ENCODE results near the gene ABHD12. TPM values are rescaled to one million over a fixed set of nuclear protein-coding genes. Genes with fewer than 3 reads are reported as not detected.
"Not testable (repeated sequence)": the region's sequence is repeated elsewhere in the genome, so short reads cannot be mapped to it uniquely, and the experiment has no call there.

Gene ABHD12
- total RNA-seq, 2 donors from 2014 or later, result 70.1 to 84.7 TPM

DNA sequence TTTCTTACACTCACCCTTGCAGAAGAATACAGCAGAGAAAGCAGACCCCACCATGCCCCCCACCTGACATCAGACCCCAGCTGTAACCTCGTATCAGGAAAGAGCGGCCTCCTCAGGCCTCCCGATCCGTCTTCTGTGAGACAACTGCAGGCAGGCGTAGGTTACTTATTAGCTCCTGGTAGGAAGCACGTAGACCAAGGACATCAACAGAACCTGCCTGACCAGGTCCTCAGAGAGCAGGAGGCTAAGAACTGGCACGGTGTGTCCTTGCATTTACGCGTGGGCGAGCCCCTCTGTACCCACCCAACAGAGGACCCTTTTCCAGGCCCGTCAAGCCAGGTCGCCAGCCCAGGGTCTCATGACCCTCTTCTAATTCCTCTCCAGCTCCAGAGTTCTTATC lies 51.0 kb downstream of the ABHD12 start:
- H3K36me3 ChIP-seq, result no peaks in the 10 kb centered on the region
- intact Hi-C loops (cut with DNase I), result no loop called here
- no peaks in the 10 kb centered on the region for H3K27me3 ChIP-seq (replicated peaks; ENCODE audit: insufficient read depth)
- no peak overlapping the region for H3K4me3 ChIP-seq
- WGBS, result 60% methylated on average over 12 of the region's 12 CpGs
- TF ChIP-seq, protein P1, sequence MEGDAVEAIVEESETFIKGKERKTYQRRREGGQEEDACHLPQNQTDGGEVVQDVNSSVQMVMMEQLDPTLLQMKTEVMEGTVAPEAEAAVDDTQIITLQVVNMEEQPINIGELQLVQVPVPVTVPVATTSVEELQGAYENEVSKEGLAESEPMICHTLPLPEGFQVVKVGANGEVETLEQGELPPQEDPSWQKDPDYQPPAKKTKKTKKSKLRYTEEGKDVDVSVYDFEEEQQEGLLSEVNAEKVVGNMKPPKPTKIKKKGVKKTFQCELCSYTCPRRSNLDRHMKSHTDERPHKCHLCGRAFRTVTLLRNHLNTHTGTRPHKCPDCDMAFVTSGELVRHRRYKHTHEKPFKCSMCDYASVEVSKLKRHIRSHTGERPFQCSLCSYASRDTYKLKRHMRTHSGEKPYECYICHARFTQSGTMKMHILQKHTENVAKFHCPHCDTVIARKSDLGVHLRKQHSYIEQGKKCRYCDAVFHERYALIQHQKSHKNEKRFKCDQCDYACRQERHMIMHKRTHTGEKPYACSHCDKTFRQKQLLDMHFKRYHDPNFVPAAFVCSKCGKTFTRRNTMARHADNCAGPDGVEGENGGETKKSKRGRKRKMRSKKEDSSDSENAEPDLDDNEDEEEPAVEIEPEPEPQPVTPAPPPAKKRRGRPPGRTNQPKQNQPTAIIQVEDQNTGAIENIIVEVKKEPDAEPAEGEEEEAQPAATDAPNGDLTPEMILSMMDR (IDR thresholded peaks at IDR 0.05), result no peak
- TF ChIP-seq POLR2AphosphoS5 (IDR thresholded peaks at IDR 0.05) (peak; percentile 26), POLR2A (IDR thresholded peaks at IDR 0.05) (no peak)
- H3K27ac ChIP-seq, result peak overlapping the region; percentile 22 to 28
- peak; percentile 70 for DNase-seq (ENCODE audit: low spot score)
- H3K9me3 ChIP-seq, result no peaks in the 10 kb centered on the region
- peaks cover 7% of the 10 kb centered on the region for H3K4me1 ChIP-seq (replicated peaks)

DNA sequence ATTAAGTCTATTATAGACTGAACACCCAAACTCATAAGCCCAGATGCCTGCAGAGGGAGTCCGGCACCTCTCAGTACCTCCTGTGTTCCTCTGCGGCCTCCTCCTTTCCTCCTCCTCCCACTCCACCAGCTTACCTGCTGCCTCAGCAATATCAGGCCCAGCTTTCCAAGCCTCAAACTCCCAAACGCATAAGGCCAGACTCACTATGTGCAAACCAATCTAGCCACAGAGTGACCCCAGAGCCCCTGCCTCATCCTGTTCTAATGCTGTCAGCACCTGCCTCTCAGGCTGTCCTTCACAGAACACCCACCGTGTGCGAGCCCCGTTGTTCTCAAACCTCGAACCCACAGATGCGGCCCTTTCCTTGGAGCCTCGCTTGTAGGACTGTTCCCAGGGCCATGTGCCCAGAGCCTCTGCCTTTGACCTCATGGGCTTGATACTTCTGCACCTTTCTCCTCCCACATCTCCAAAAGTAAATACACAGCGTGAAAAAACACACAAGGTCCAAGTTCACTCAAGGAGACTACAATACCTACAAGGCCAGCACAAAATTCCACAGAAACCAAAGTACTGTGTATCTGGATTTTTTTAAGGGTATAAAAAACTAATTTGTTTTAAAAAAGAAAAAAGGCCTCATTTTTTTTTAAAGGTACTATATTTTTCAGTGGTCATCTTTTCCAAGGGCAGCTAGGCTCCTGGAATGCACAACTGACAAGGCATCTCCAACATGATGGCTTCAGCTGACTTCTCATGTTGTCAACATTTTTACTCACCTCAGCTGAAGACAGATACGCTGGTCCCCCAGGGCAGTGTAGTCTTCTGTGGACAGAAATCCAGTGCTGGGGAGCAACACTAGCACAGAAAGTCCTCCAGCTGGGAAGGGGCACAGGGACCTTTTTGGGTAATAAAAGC lies 52.3 kb downstream of the ABHD12 start:
- no peak for TF ChIP-seq POLR2AphosphoS5 (IDR thresholded peaks at IDR 0.05)
- TF ChIP-seq, protein P1 (IDR thresholded peaks at IDR 0.05), result peak in 2 of 4 experiments; percentile 27 to 34
- Histone ChIP-seq H3K4me1 (replicated peaks) (peaks cover 7% of the 10 kb centered on the region), H3K27me3 (replicated peaks; ENCODE audit: insufficient read depth) (no peaks in the 10 kb centered on the region), H3K9me3 (no peaks in the 10 kb centered on the region), H3K36me3 (no peaks in the 10 kb centered on the region), H3K27ac (peak overlapping the region in 1 of 2 donors; percentile 22), H3K4me3 (no peak overlapping the region)
- intact Hi-C loops (cut with DNase I), result no loop called here
- DNase-seq (ENCODE audit: low spot score), result peak; percentile 49
- WGBS, result 84% methylated on average over 11 of the region's 11 CpGs

DNA sequence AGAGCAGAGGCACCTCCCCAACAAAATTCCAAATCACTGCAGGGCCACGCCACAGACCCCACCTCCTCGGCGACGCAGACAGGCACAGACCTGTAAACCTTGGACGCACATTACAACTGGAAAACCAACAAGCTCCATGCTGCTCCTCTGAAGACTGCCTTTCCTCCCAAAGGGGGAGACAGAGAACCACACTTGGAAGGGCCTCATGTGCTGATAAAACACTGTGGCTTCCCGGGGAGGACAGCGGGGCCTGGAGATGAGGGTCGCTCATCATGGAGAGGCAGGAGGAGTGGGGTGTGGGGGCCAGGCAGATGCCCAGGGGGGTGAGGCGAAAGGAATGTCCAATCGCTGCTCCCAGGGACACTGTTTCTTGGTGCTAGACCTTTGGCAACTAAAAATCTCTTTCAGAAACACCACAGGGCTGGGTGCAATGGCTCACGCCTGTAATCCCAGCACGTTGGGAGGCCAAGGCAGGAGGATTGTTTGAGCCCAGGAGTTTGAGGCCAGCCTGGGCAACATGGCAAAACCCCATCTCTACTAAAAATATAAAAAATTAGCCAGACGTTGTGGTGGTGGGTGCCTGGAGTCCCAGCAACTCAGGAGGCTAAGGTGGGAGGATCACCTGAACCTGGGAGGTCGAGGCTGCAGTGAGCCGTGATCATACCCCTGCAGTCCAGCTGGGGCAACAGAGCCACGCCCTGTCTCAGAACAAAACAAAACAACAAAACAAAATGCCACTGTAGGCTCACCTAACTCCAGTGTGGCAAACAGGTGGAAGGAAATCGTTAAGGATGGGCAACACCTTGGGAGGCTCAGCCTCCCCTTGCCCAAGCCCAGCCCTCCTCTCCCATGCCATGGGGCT lies 53.8 kb downstream of the ABHD12 start:
- Histone ChIP-seq H3K4me3 (no peak overlapping the region), H3K36me3 (no peaks in the 10 kb centered on the region), H3K4me1 (replicated peaks) (peaks cover 7% of the 10 kb centered on the region), H3K27me3 (replicated peaks; ENCODE audit: insufficient read depth) (no peaks in the 10 kb centered on the region), H3K27ac (no peak overlapping the region), H3K9me3 (no peaks in the 10 kb centered on the region)
- 56% methylated on average over 17 of the region's 17 CpGs for WGBS
- intact Hi-C loops (cut with DNase I), result no loop called here
- DNase-seq (ENCODE audit: low spot score), result peak; percentile 80
- peak; percentile 76 for TF ChIP-seq POLR2AphosphoS5 (IDR thresholded peaks at IDR 0.05)
- TF ChIP-seq POLR2A (IDR thresholded peaks at IDR 0.05), result no peak
- TF ChIP-seq, protein P1 (IDR thresholded peaks at IDR 0.05), result peak in 3 of 4 experiments; percentile 44 to 73 (median 64)

DNA sequence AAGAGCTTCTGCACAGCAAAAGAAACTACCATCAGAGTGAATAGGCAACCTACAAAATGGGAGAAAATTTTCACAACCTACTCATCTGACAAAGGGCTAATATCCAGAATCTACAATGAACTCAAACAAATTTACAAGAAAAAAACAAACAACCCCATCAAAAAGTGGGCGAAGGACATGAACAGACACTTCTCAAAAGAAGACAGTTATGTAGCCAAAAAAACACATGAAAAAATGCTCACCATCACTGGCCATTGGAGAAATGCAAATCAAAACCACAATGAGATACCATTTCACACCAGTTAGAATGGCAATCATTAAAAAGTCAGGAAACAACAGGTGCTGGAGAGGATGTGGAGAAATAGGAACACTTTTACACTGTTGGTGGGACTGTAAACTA lies 55.7 kb downstream of the ABHD12 start:
- 71% methylated on average over 1 of the region's 1 CpG for WGBS
- H3K27me3 ChIP-seq (replicated peaks; ENCODE audit: insufficient read depth); H3K36me3 ChIP-seq; H3K9me3 ChIP-seq; DNase-seq (ENCODE audit: low spot score); H3K4me3 ChIP-seq; H3K4me1 ChIP-seq (replicated peaks); intact Hi-C loops (cut with DNase I); H3K27ac ChIP-seq: not testable (repeated sequence)

DNA sequence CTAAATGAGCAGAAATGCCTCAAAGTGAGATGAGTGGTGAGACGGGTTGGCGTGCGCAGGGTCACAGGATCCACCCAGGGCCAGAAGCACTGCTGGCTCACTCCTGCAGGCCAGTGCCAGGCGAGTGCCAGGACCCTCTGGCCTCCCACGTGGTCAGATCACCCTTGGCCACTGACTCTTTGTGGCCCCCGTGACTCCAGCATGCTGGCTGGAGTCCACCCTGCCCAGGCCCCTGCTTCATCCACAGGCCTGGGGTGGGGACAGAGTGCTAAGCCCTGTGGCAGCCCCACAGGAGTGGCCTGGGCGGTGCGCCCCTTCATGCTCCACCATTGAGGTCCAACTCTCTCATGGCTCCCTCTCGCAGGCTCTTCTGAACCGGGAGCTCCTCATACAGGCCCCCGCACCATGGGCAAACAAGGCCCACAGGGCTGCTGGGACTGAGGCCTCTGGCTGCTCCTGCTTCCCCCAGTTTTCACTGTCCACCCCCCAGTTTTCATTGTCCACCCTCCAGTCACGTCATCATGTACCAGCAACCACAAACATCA lies 61.6 kb downstream of the ABHD12 start:
- Histone ChIP-seq H3K4me1 (replicated peaks) (no peaks in the 10 kb centered on the region), H3K27ac (no peak overlapping the region), H3K27me3 (replicated peaks; ENCODE audit: insufficient read depth) (no peaks in the 10 kb centered on the region), H3K36me3 (no peaks in the 10 kb centered on the region), H3K9me3 (no peaks in the 10 kb centered on the region), H3K4me3 (no peak overlapping the region)
- WGBS, result 99% methylated on average over 11 of the region's 12 CpGs
- TF ChIP-seq, protein P1 (IDR thresholded peaks at IDR 0.05), result no peak
- TF ChIP-seq POLR2AphosphoS5 (IDR thresholded peaks at IDR 0.05), result no peak
- no peak for TF ChIP-seq POLR2A (IDR thresholded peaks at IDR 0.05)
- intact Hi-C loops (cut with DNase I), result no loop called here
- DNase-seq (ENCODE audit: low spot score), result no peak
